Transverse colon (tissue), 3 donors: ENCODE measurements around the gene HMCN1.

Experiments
- CTCF ChIP-seq, 5 experiments: fragments of 200-600 bp in 3 of 5; fragments of 450-650 bp in 2 of 5; sonication (generic) in 3 of 5; IDR thresholded peaks; 1 replicate in 2 of 5; 2 replicates in 3 of 5; pipeline ENCODE4 v1.5.1; 2016 to 2017; ENCODE audit warnings: antibody characterized with exemption in 5 of 5, inconsistent platforms in 3 of 5, mild to moderate bottlenecking in 2 of 5, moderate library complexity in 1 of 5
- POLR2A ChIP-seq: fragments of 450-650 bp; IDR thresholded peaks from one replicate; pipeline ENCODE4 v1.6.1; 2016; ENCODE audit warnings: antibody characterized with exemption, mild to moderate bottlenecking, moderate library complexity

GRCh38 chr1:185789501-185790193 lies 55.5 kb downstream of the HMCN1 start:
- TF ChIP-seq CTCF (IDR thresholded peaks at IDR 0.05) (no peak), POLR2A (no peak)
